KBM-7 (cell line): Measurements from ENCODE around the gene EIF3C.
"Not testable (repeated sequence)": the region's sequence is repeated elsewhere in the genome, so short reads cannot be mapped to it uniquely, and the experiment has no call there.

ENCODE experiments used
- DNase-seq: peaks from one replicate; pipeline ENCODE4 v3.0.0-alpha.2; 2015
- in situ Hi-C: fragments of 300-500 bp; cut with MboI; formaldehyde crosslinking; loops from 2 replicates; pipeline ENCODE4 v1.14.3; 2020; ENCODE audit warnings: low sequenced_read_pairs, low pct_unique_long_range_greater_than_20kb, mixed read lengths

Gene EIF3C

DNA sequence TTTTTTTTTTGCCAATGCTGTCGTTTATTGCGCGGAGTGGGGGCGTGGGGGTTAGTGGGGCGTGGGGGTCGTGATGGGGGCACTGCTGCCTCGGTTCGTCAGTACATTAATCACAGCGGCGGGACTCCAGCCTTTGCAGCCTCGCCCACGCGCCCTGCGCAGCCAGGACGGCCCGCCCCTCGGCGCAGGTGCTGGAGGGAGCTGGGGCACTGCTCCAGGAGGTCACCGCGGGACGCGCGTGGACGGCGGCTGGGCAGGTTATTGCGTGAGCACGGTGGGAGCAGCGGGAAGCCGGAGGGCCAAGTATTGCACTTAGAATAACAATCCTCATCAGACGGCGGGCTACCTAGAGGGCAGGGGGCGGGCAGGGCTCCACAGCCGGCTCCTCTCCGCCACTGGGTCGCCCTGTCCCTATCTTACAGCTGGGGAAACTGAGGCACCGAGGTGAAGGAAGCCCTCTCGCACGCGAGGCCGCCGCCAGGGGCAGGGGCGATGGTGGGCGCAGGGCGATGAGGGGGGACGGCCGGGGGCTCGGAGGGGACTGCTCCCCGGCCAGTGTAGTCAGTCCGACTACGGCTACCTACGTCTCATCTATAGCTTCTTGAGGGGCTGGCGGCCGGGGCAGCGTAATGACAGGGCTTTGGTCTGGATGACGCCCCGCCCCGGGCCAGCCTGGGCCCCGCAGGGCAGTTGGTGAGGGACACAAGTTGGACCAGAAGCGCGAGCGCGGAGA is 35.5 kb downstream of the EIF3C start:
- DNase-seq, in situ Hi-C loops: not testable (repeated sequence)

GRCh38 chr16:28749997-28750465 is 38.8 kb downstream of the EIF3C start:
- in situ Hi-C loops, DNase-seq: not testable (repeated sequence)

DNA sequence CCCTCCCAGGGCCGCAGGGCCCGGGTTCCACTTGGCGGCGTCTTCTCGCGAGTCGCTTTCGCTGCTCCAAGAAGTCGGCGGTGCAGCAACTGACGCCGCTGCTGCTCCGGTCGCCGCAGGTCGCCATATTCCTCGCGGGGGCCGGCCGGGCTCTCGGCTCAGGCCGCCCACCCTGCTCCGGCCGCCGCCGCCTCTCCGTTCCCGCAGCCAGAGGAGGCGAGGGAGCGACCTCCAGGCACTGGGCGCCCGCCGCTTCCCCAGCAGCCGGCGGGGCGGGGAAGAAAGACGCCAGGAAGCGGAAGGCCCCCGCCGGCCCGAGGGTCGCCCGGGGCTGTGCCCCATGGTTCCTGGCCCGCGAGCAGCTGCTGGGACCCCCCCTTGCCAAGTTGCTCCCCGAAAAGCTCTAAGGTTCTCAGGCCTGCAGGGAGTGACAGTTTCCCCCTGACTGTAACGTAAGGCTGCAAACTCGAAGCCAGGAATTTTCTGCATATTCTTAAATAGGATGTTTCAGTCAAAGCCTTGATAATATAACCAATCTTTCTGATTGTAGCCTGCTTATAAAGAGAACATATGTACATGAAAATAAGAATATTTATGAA is 39.3 kb downstream of the EIF3C start:
- in situ Hi-C loops, DNase-seq: not testable (repeated sequence)

DNA sequence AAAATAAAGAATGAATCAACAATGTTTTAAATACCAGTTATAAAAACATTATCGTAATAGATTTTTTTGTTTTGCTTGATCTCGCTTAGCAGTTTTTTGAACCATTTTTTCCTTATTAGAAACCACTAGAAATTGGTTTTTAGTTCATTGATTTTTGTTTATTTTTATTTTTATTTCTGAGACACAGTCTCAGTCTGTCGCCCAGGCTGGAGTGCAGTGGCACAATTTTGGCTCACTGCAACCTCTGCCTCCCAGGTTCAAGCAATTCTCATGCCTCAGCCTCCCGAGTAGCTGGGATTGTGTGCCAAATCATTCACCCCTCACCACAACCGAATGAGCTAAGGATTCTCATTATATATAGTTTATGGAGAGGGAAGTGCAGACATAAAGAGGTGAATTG is 40.2 kb downstream of the EIF3C start, which contains the start of gene NPIPB9:
Gene NPIPB9, plus strand, starts transcription at position 301 of the 400 bp plus-strand sequence.
- DNase-seq, in situ Hi-C loops: not testable (repeated sequence)

DNA sequence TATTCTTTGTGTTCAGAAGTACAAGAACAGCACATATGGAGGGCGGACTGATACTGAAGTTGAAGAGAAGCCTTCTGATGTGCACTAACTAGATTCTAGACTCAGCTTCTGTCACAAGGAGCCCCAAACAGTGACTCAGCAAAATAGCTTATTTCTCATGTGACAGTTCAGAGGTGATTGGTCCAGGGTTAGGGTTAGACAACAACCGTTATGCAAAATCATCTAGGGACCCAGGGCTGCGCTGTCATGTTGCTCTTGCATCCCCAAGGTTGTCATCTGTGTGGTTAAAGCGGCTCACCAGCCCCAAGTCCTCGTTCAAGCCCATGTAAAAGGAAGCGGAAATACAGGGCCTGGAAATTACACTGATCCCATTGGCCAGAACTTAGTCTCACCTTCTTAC is 70.4 kb downstream of the EIF3C start:
- DNase-seq, in situ Hi-C loops: not testable (repeated sequence)

DNA sequence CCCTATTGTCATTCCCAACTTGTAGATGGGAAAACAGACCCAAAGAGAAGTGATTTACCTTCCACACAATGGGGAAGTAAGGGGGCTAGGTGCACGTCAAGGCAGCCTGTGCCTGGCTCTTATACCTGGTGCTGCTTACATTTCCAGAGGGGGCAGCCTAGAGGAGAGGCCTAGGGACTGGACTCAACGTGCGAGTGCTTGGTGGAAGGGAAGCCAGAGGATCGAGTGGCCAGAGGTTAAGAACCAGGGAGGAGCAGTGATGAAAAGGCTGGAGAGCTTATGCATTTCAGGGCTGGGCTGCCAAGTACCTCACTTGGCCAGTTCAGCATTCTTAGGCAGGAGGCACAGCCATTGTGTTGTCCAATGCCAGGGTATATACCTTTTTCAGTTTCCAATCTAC is 71.1 kb downstream of the EIF3C start:
- in situ Hi-C loops, DNase-seq: not testable (repeated sequence)
